CD8-positive, alpha-beta memory T cell (primary cell): Measurements from ENCODE around the gene BTBD2. TPM values are rescaled to one million over a fixed set of nuclear protein-coding genes. Genes with fewer than 3 reads are reported as not detected.

Source experiments
- CTCF ChIA-PET: fragments of 350-600 bp; sonication (Branson Sonifier 250); formaldehyde crosslinking; loops from one replicate; lab custom pipeline; 2021; ENCODE audit warnings: antibody characterized with exemption; lab: Charles Lee
- POLR2A ChIA-PET: fragments of 350-600 bp; sonication (Branson Sonifier 250); formaldehyde crosslinking; loops from one replicate; lab custom pipeline; 2021; ENCODE audit warnings: antibody characterized with exemption; lab: Charles Lee
- DNase-seq, 5 donors: peaks; one replicate each; pipeline versions ENCODE4 v3.0.0 to v3.0.0-alpha.2; 2020 to 2022; ENCODE audit warnings: mixed read lengths in 1 of 5
- H3K27ac ChIP-seq: one replicate; pipeline ENCODE4 v1.7.0; 2013; ENCODE audit warnings: low read depth, mild to moderate bottlenecking, low read length, moderate library complexity
- H3K27me3 ChIP-seq: 2 replicates; pipeline ENCODE4 v1.7.0; 2013; ENCODE audit warnings: low read length, mild to moderate bottlenecking; ENCODE audit not compliant: insufficient read depth, poor library complexity, severe bottlenecking
- H3K36me3 ChIP-seq: 2 replicates; pipeline ENCODE4 v1.7.0; 2013; ENCODE audit warnings: mild to moderate bottlenecking, low read length, moderate library complexity; ENCODE audit not compliant: insufficient read depth
- H3K4me1 ChIP-seq: 2 replicates; pipeline ENCODE4 v1.7.0; 2013; ENCODE audit warnings: mild to moderate bottlenecking, low read length, moderate library complexity; ENCODE audit not compliant: insufficient read depth
- H3K4me3 ChIP-seq: 2 replicates; pipeline ENCODE4 v1.7.0; 2013; ENCODE audit warnings: mild to moderate bottlenecking, low read length
- H3K9me3 ChIP-seq: 2 replicates; pipeline ENCODE4 v1.7.0; 2013; ENCODE audit warnings: mild to moderate bottlenecking, low read length
- H3K27ac Mint-ChIP-seq, 8 donors: one replicate each; pipeline ENCODE4 v1.8.0; 2020 to 2021; ENCODE audit warnings: mixed read lengths in 8 of 8, mild to moderate bottlenecking in 6 of 8, inconsistent platforms in 3 of 8, moderate library complexity in 3 of 8
- H3K27me3 Mint-ChIP-seq, 2 donors: one replicate each; pipeline ENCODE4 v1.8.0; 2020 to 2021; ENCODE audit warnings: mixed read lengths in 2 of 2, mild to moderate bottlenecking in 1 of 2, moderate library complexity in 1 of 2
- H3K36me3 Mint-ChIP-seq, 3 donors: one replicate each; pipeline ENCODE4 v1.8.0; 2020 to 2021; ENCODE audit warnings: mixed read lengths in 3 of 3, inconsistent platforms in 1 of 3, mild to moderate bottlenecking in 1 of 3
- H3K4me1 Mint-ChIP-seq, 3 donors: one replicate each; pipeline ENCODE4 v1.8.0; 2020 to 2021; ENCODE audit warnings: mixed read lengths in 3 of 3, inconsistent platforms in 1 of 3, mild to moderate bottlenecking in 1 of 3
- H3K4me3 Mint-ChIP-seq, 7 donors: one replicate each; pipeline ENCODE4 v1.8.0; 2020 to 2021; ENCODE audit warnings: mixed read lengths in 7 of 7, mild to moderate bottlenecking in 6 of 7, moderate library complexity in 4 of 7, inconsistent platforms in 2 of 7
- H3K9me3 Mint-ChIP-seq, 5 donors: one replicate each; pipeline ENCODE4 v1.8.0; 2020 to 2022; ENCODE audit warnings: mixed read lengths in 5 of 5, mild to moderate bottlenecking in 3 of 5, moderate library complexity in 2 of 5, inconsistent platforms in 1 of 5
- polyA plus RNA-seq: library from polyadenylated mRNA; unstranded; fragments of 300-500 nt; fragmentation: Illumina TruSeq; gene quantifications from one replicate; pipeline ENCODE4 v1.2.3, GENCODE V29; 2021
- total RNA-seq, 2 experiments: library from RNA; stranded (reverse); gene quantifications; one replicate each; pipeline ENCODE4 v1.2.3, GENCODE V29; 2021

Gene BTBD2
- total RNA-seq (10 to 100 TPM; 18.6 to 22.5 TPM), polyA plus RNA-seq (5.3 TPM)

GRCh38 chr19:2015608-2015950, at the start of gene BTBD2:
TSS of gene BTBD2 (minus strand) at chr19:2015714. CDS start at chr19:2015703, 11 bp downstream.
- H3K27ac Mint-ChIP-seq, result peak within 1 kb of the TSS in 7 of 8 donors; percentile 26 to 83 (median 72)

DNA sequence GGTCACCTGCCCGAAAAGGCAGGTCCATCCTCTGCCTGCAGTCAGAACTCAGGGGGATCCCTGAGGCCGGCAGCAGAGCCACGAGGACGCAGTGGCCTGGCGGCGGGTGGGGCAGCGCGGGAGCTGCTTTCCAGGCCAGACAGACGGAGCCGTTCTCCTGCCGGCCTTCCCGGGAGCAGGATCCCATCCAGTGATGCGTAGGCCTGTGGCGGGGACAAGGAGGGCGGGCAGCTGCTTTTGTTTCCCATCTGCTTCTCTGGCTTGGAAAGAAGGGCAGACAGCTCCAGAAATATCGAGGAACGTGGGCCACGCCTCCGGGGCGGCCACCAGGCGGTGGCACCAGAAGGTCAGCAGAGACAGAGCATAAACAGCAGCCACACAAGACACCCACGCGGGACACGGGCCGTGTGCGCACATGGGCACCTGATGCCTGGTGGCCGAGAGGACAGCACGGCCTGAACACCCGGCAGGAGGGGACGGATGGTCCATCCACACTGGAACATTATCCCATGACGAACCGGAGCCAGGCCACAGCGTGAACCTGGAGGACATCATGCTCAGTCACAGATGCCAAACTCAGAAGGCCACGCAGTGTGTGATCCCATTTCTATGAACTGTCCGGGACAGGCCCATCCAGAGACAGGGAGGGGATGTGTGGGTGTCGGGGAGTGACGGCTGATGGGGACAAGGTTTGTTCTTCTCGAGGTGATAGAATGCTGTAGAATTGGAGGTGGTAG, 49.4 kb upstream of the BTBD2 start:
- Mint-ChIP-seq H3K4me3 (no peak overlapping the region), H3K36me3 (peaks cover 0 to 9% (median 0%) of the 10 kb centered on the region in 3 donors), H3K4me1 (peaks cover 21 to 35% (median 25%) of the 10 kb centered on the region in 3 donors), H3K9me3 (no peaks in the 10 kb centered on the region), H3K27ac (peak overlapping the region in 3 of 8 donors; percentile 12 to 52 (median 32)), H3K27me3 (no peaks in the 10 kb centered on the region)
- Histone ChIP-seq H3K4me1 (peaks cover 31% of the 10 kb centered on the region), H3K9me3 (no peaks in the 10 kb centered on the region), H3K36me3 (no peaks in the 10 kb centered on the region), H3K4me3 (no peak overlapping the region), H3K27me3 (no peaks in the 10 kb centered on the region), H3K27ac (no peak overlapping the region)
- ChIA-PET CTCF (no interaction called here), POLR2A (no interaction called here)
- no peak for DNase-seq

More at GRCh38 chr19:2015608-2015950, at the start of gene BTBD2:
- Histone ChIP-seq H3K4me3 (no peak within 1 kb of the TSS), H3K27ac (peak within 1 kb of the TSS; percentile 1), H3K27me3 (no peaks in the 10 kb centered on the region), H3K36me3 (no peaks in the 10 kb centered on the region), H3K4me1 (peaks cover 6% of the 10 kb centered on the region), H3K9me3 (no peaks in the 10 kb centered on the region)
- Mint-ChIP-seq H3K4me1 (peaks cover 10 to 29% (median 13%) of the 10 kb centered on the region in 3 donors), H3K36me3 (peaks cover 0 to 8% (median 0%) of the 10 kb centered on the region in 3 donors), H3K4me3 (peak within 1 kb of the TSS; percentile 57 to 88 (median 73)), H3K9me3 (no peaks in the 10 kb centered on the region), H3K27me3 (peaks cover 0 to 1% of the 10 kb centered on the region in 2 donors)
- DNase-seq, result peak in 4 of 5 donors; percentile 24 to 62 (median 33)
- CTCF ChIA-PET, result no interaction called here
- POLR2A ChIA-PET, result no interaction called here

GRCh38 chr19:2064395-2064787, 48.9 kb upstream of the BTBD2 start:
- Mint-ChIP-seq H3K9me3 (no peaks in the 10 kb centered on the region), H3K27ac (peak overlapping the region in 1 of 8 donors; percentile 50), H3K27me3 (no peaks in the 10 kb centered on the region), H3K4me1 (peaks cover 17 to 32% (median 22%) of the 10 kb centered on the region in 3 donors), H3K4me3 (no peak overlapping the region), H3K36me3 (peaks cover 0 to 7% (median 0%) of the 10 kb centered on the region in 3 donors)
- Histone ChIP-seq H3K9me3 (no peaks in the 10 kb centered on the region), H3K36me3 (no peaks in the 10 kb centered on the region), H3K4me1 (peaks cover 31% of the 10 kb centered on the region), H3K27me3 (no peaks in the 10 kb centered on the region), H3K4me3 (no peak overlapping the region), H3K27ac (no peak overlapping the region)
- DNase-seq, result no peak
- POLR2A ChIA-PET, result no interaction called here
- CTCF ChIA-PET, result no interaction called here

- peaks cover 0 to 7% (median 0%) of the 10 kb centered on the region in 3 donors for H3K36me3 Mint-ChIP-seq
- peaks cover 21 to 32% (median 21%) of the 10 kb centered on the region in 3 donors for H3K4me1 Mint-ChIP-seq
- POLR2A ChIA-PET, result interaction anchor here (1.2 kb wide), 1 partner anchor 21 kb away, joined by 3 read pairs; no protein-coding TSS in a partner anchor
- H3K27ac Mint-ChIP-seq, result peak overlapping the region in 2 of 8 donors; percentile 12 to 50
- no peaks in the 10 kb centered on the region for H3K9me3 Mint-ChIP-seq
- no peaks in the 10 kb centered on the region for H3K27me3 Mint-ChIP-seq
- Histone ChIP-seq H3K36me3 (no peaks in the 10 kb centered on the region), H3K27me3 (no peaks in the 10 kb centered on the region), H3K4me3 (no peak overlapping the region), H3K4me1 (peaks cover 34% of the 10 kb centered on the region), H3K27ac (no peak overlapping the region), H3K9me3 (no peaks in the 10 kb centered on the region)
- H3K4me3 Mint-ChIP-seq, result peak overlapping the region in 2 of 7 donors; percentile 12 to 33
- CTCF ChIA-PET, result interaction anchor here (1.2 kb wide), 1 partner anchor 29 kb away, joined by 4 read pairs; no protein-coding TSS in a partner anchor
- DNase-seq, result no peak
These were observed 48.3 kb upstream of the BTBD2 start for GRCh38 chr19:2063824-2064223.

GRCh38 chr19:2062770-2063169, 47.3 kb upstream of the BTBD2 start:
- no peaks in the 10 kb centered on the region for H3K9me3 Mint-ChIP-seq

GRCh38 chr19:2062389-2062729, 46.8 kb upstream of the BTBD2 start:
- H3K36me3 Mint-ChIP-seq, result peaks cover 0 to 7% (median 0%) of the 10 kb centered on the region in 3 donors
- Histone ChIP-seq H3K27ac (peak overlapping the region; percentile 97), H3K9me3 (no peaks in the 10 kb centered on the region), H3K4me1 (peaks cover 48% of the 10 kb centered on the region), H3K4me3 (peak overlapping the region; percentile 88), H3K36me3 (no peaks in the 10 kb centered on the region), H3K27me3 (no peaks in the 10 kb centered on the region)
- peak overlapping the region in 7 of 8 donors; percentile 62 to 98 (median 95) for H3K27ac Mint-ChIP-seq
- H3K9me3 Mint-ChIP-seq, result no peaks in the 10 kb centered on the region
- ChIA-PET CTCF (interaction anchor here (1.8 kb wide), 1 partner anchor 10 kb away, joined by 8 read pairs; no protein-coding TSS in a partner anchor), POLR2A (interaction anchor here (0.7 to 2.1 kb wide), 3 partner anchors 20 to 26 kb away, joined by 3 to 9 read pairs (median 3); no protein-coding TSS in a partner anchor)
- H3K4me1 Mint-ChIP-seq, result peaks cover 22 to 43% (median 27%) of the 10 kb centered on the region in 3 donors
- DNase-seq, result no peak
- H3K4me3 Mint-ChIP-seq, result peak overlapping the region; percentile 74 to 95 (median 89)
- no peaks in the 10 kb centered on the region for H3K27me3 Mint-ChIP-seq

More at GRCh38 chr19:2062770-2063169, 47.3 kb upstream of the BTBD2 start:
- peaks cover 0 to 7% (median 0%) of the 10 kb centered on the region in 3 donors for H3K36me3 Mint-ChIP-seq
- H3K36me3 ChIP-seq, result no peaks in the 10 kb centered on the region
- H3K4me3 Mint-ChIP-seq, result peak overlapping the region; percentile 64 to 95 (median 89)
- no peaks in the 10 kb centered on the region for H3K9me3 ChIP-seq
- CTCF ChIA-PET, result interaction anchor here (1.2 to 1.8 kb wide), 2 partner anchors 11 to 30 kb away, joined by 4 to 8 read pairs; no protein-coding TSS in a partner anchor
- H3K27ac Mint-ChIP-seq, result peak overlapping the region; percentile 47 to 97 (median 84)
- no peak for DNase-seq
- H3K4me1 Mint-ChIP-seq, result peaks cover 22 to 39% (median 27%) of the 10 kb centered on the region in 3 donors
- no peak overlapping the region for H3K27ac ChIP-seq
- no peaks in the 10 kb centered on the region for H3K27me3 Mint-ChIP-seq
- H3K4me3 ChIP-seq, result no peak overlapping the region
- no peaks in the 10 kb centered on the region for H3K27me3 ChIP-seq
- peaks cover 44% of the 10 kb centered on the region for H3K4me1 ChIP-seq
- POLR2A ChIA-PET, result interaction anchor here (0.8 to 1.2 kb wide), 2 partner anchors 20 to 133 kb away, joined by 3 read pairs; no protein-coding TSS in a partner anchor

DNA sequence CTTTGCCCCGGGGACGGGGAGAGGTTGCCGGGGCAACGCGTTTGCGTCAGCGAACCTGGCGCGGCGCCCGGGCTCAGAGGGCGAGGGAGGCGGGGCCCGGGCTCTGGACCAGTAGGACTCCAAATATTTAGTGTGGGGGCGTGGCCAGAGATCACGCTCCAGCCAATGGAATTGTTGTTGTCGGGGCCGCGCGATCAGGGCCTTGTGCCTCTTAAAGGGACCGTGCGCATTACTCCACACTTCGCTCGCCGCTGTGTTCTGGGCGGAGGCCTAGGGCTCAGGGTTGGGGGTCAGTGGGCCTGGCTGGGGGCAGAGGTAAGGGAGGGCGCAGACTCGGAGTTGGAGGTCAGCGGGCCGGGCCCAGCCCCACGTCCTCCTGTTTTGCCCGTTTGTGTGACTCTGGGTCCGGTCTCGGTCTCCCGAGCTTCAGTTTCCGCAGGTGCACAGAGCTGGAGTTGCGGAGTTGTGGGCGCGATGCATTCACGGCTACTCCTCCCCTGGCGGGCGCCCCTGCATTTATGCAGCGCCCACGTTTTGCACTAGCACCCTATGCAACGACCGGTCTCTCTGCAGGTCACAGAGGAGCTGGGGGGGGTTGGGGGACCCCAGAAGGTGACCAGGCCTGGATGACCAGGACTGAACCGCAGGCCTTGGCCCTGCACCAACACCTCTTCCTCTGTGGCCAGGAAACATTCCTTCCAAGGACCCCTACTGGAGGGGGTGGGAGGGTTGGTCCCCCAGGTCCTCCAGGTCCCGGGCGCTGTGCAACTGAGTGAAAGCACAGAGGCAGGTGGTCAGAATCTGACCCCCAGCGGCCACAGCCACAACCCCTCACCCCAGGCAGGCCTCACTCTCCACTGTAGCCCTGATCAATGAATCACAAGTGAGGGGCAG, 46.2 kb upstream of the BTBD2 start:
- peak overlapping the region; percentile 95 to 100 (median 97) for H3K27ac Mint-ChIP-seq
- no peaks in the 10 kb centered on the region for H3K27me3 ChIP-seq
- H3K9me3 Mint-ChIP-seq, result no peaks in the 10 kb centered on the region
- peaks cover 25 to 49% (median 32%) of the 10 kb centered on the region in 3 donors for H3K4me1 Mint-ChIP-seq
- peaks cover 54% of the 10 kb centered on the region for H3K4me1 ChIP-seq
- peak overlapping the region; percentile 89 to 96 (median 91) for H3K4me3 Mint-ChIP-seq
- H3K27ac ChIP-seq, result peak overlapping the region; percentile 97
- DNase-seq, result peak; percentile 99 to 100 (median 99)
- no peaks in the 10 kb centered on the region for H3K27me3 Mint-ChIP-seq
- H3K4me3 ChIP-seq, result peak overlapping the region; percentile 88
- no peaks in the 10 kb centered on the region for H3K36me3 ChIP-seq
- POLR2A ChIA-PET, result interaction anchor here (0.5 to 2.1 kb wide), 8 partner anchors 8 to 36 kb away, joined by 3 to 9 read pairs (median 3); no protein-coding TSS in a partner anchor
- H3K9me3 ChIP-seq, result no peaks in the 10 kb centered on the region
- CTCF ChIA-PET, result interaction anchor here (1.8 kb wide), 1 partner anchor 10 kb away, joined by 8 read pairs; no protein-coding TSS in a partner anchor
- peaks cover 0 to 7% (median 0%) of the 10 kb centered on the region in 3 donors for H3K36me3 Mint-ChIP-seq
